ENCODE data around the gene TRIM15.
A peak's percentile ranks its signal among the peaks of the same experiment; 100 is the strongest.
"Not testable (repeated sequence)": the region's sequence is repeated elsewhere in the genome, so short reads cannot be mapped to it uniquely, and the experiment has no call there.

The TRIM15 gene

GRCh38 chr6:30162265-30163089 is 869 bp upstream of the TRIM15 start:
- no peak for DNase-seq (ENCODE audit: low spot score)

GRCh38 chr6:30163918-30164654 is 740 bp downstream of the TRIM15 start:
- no peak for DNase-seq (ENCODE audit: low spot score)

- no peak for DNase-seq (ENCODE audit: low spot score)
These were observed 1.4 kb downstream of the TRIM15 start for GRCh38 chr6:30164714-30165113.

- DNase-seq (ENCODE audit: low spot score), result not testable (repeated sequence)
These were observed 1.9 kb downstream of the TRIM15 start for GRCh38 chr6:30165238-30165637.

GRCh38 chr6:30167101-30167500 is 3.8 kb downstream of the TRIM15 start:
- no peak for DNase-seq (ENCODE audit: low spot score)

GRCh38 chr6:30168741-30169140 is 5.4 kb downstream of the TRIM15 start:
- no peak for DNase-seq (ENCODE audit: low spot score)

- peak; percentile 24 for DNase-seq (ENCODE audit: low spot score)
These were observed 6.6 kb downstream of the TRIM15 start for GRCh38 chr6:30169658-30170614.

GRCh38 chr6:30171677-30172471 is 8.5 kb downstream of the TRIM15 start:
- no peak for DNase-seq (ENCODE audit: low spot score)

GRCh38 chr6:30172681-30173080 is 9.3 kb downstream of the TRIM15 start:
- DNase-seq (ENCODE audit: low spot score), result no peak

GRCh38 chr6:30175765-30176164 is 12.4 kb downstream of the TRIM15 start:
- no peak for DNase-seq (ENCODE audit: low spot score)

GRCh38 chr6:30178837-30179236 is 15.5 kb downstream of the TRIM15 start:
- no peak for DNase-seq (ENCODE audit: low spot score)

GRCh38 chr6:30180145-30180544 is 16.8 kb downstream of the TRIM15 start:
- no peak for DNase-seq (ENCODE audit: low spot score)

GRCh38 chr6:30184417-30185031 is 21.2 kb downstream of the TRIM15 start:
- DNase-seq (ENCODE audit: low spot score), result no peak

- DNase-seq (ENCODE audit: low spot score), result no peak
These were observed 22.6 kb downstream of the TRIM15 start for GRCh38 chr6:30185846-30186484.

- DNase-seq (ENCODE audit: low spot score), result no peak
These were observed 25.2 kb downstream of the TRIM15 start for GRCh38 chr6:30188541-30188940.

GRCh38 chr6:30192076-30192475 is 28.7 kb downstream of the TRIM15 start:
- DNase-seq (ENCODE audit: low spot score), result no peak

- DNase-seq (ENCODE audit: low spot score), result no peak
These were observed 31.7 kb downstream of the TRIM15 start for GRCh38 chr6:30194797-30195690.

GRCh38 chr6:30195951-30196350 is 32.6 kb downstream of the TRIM15 start:
- no peak for DNase-seq (ENCODE audit: low spot score)

- DNase-seq (ENCODE audit: low spot score), result no peak
These were observed 33.0 kb downstream of the TRIM15 start for GRCh38 chr6:30196376-30196775.
